NCI-H1092 treated with DMSO at 0.1 percent for 48 hours (cell line): ENCODE results near the gene ABHD5.
"Not testable (repeated sequence)": the region's sequence is repeated elsewhere in the genome, so short reads cannot be mapped to it uniquely, and the experiment has no call there.

ENCODE experiments used
- DNase-seq: peaks from one replicate; lab custom pipeline; 2025; lab: John Stamatoyannopoulos, UW

The ABHD5 gene

GRCh38 chr3:43690400-43691119 is at the start of gene ABHD5:
ABHD5 (plus strand) TSS chr3:43690938; CDS start chr3:43690993, 55 bp downstream.
- peak; percentile 84 for DNase-seq

GRCh38 chr3:43641306-43642114 is 49.2 kb upstream of the ABHD5 start:
- no peak for DNase-seq

- no peak for DNase-seq
Observed at GRCh38 chr3:43644443-43644842, 46.3 kb upstream of the ABHD5 start.

GRCh38 chr3:43647331-43648166 is 43.2 kb upstream of the ABHD5 start:
- DNase-seq = no peak

GRCh38 chr3:43648957-43649356 is 41.8 kb upstream of the ABHD5 start:
- DNase-seq = no peak

GRCh38 chr3:43649365-43649968 is 41.3 kb upstream of the ABHD5 start:
- no peak for DNase-seq

- DNase-seq = no peak
Observed at GRCh38 chr3:43650345-43650744, 40.4 kb upstream of the ABHD5 start.

- DNase-seq = not testable (repeated sequence)
Observed at GRCh38 chr3:43656390-43656789, 34.3 kb upstream of the ABHD5 start.

- DNase-seq = no peak
Observed at GRCh38 chr3:43659250-43659880, 31.4 kb upstream of the ABHD5 start.

GRCh38 chr3:43661376-43661775 is 29.4 kb upstream of the ABHD5 start:
- DNase-seq = not testable (repeated sequence)

- not testable (repeated sequence) for DNase-seq
Observed at GRCh38 chr3:43665011-43665410, 25.7 kb upstream of the ABHD5 start.

- DNase-seq = no peak
Observed at GRCh38 chr3:43670635-43671522, 19.9 kb upstream of the ABHD5 start.

- no peak for DNase-seq
Observed at GRCh38 chr3:43674345-43675085, 16.2 kb upstream of the ABHD5 start.

GRCh38 chr3:43675593-43675992 is 15.1 kb upstream of the ABHD5 start:
- no peak for DNase-seq

GRCh38 chr3:43676441-43676840 is 14.3 kb upstream of the ABHD5 start:
- DNase-seq = no peak

- not testable (repeated sequence) for DNase-seq
Observed at GRCh38 chr3:43678375-43678774, 12.4 kb upstream of the ABHD5 start.

GRCh38 chr3:43678887-43679449 is 11.8 kb upstream of the ABHD5 start:
- DNase-seq = not testable (repeated sequence)

GRCh38 chr3:43680857-43681256 is 9.9 kb upstream of the ABHD5 start:
- not testable (repeated sequence) for DNase-seq

GRCh38 chr3:43684944-43685343 is 5.8 kb upstream of the ABHD5 start:
- DNase-seq = no peak
